HL-60 (cell line): ENCODE results near the gene SLC25A11.

Experiments used
- DNase-seq, 2 experiments: peaks; one replicate each; pipeline ENCODE4 v3.0.0-alpha.2; 2010 to 2020; ENCODE audit warnings: low read depth in 1 of 2, low spot score in 1 of 2
- H3K27ac ChIP-seq: fragments of 250-450 bp; sonication (Bioruptor Pico); replicated peaks from 2 replicates; pipeline ENCODE4 v1.5.1; 2020; ENCODE audit warnings: mild to moderate bottlenecking, moderate library complexity
- H3K27me3 ChIP-seq: fragments of 250-450 bp; sonication (Bioruptor Pico); 2 replicates; pipeline ENCODE4 v1.5.1; 2021; ENCODE audit warnings: mild to moderate bottlenecking, moderate library complexity; ENCODE audit not compliant: insufficient read depth, poor library complexity, severe bottlenecking
- H3K4me3 ChIP-seq: replicated peaks from 2 replicates; pipeline ENCODE4 v1.5.1; 2011; ENCODE audit warnings: mild to moderate bottlenecking, control low read depth, low read length; ENCODE audit not compliant: insufficient read depth
- GABPA ChIP-seq: IDR thresholded peaks from 2 replicates; pipeline ENCODE4 v1.6.1; 2012; ENCODE audit warnings: low read depth
- POLR2AphosphoS5 ChIP-seq: IDR thresholded peaks from 2 replicates; pipeline ENCODE4 v1.6.1; 2012; ENCODE audit warnings: low read depth
- REST ChIP-seq: IDR thresholded peaks from 2 replicates; pipeline ENCODE4 v1.6.1; 2012; ENCODE audit warnings: low read depth; ENCODE audit not compliant: insufficient replicate concordance
- SPI1 ChIP-seq: IDR thresholded peaks from 2 replicates; pipeline ENCODE4 v1.6.1; 2012; ENCODE audit warnings: low read depth, mild to moderate bottlenecking, borderline replicate concordance
- TF ChIP-seq, protein P1 (sequence below): IDR thresholded peaks from one replicate; pipeline ENCODE4 v1.5.1; 2011; ENCODE audit warnings: low read length, control low read depth, inconsistent platforms; ENCODE audit not compliant: insufficient read depth

Gene SLC25A11

GRCh38 chr17:4903051-4903818, 36.6 kb downstream of the SLC25A11 start, which contains the start of gene CHRNE:
CHRNE (minus strand) TSS chr17:4903098; CDS start chr17:4903063, 35 bp downstream.
- peak; percentile 31 to 62 for DNase-seq
- peaks cover 7% of the 10 kb centered on the region for H3K27me3 ChIP-seq

DNA sequence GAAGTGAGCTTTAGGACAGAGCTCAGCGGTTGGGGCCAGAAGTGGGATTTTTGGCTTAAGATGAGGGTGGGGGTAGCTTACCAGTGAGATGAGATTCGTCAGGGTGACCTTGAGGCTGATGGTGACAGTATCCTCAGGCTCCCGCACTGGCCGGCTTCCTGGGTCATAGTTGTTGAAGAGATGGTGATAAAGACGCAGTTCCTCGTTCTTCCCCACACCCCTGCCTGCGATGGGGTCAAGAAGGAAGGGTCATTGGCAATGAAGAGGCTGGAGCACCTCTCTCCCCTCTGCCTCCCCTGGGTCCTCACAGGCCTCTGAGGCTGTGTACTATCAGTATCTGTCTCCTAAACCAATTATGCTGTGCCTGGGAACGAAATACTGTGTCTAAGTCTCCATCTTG, 37.3 kb downstream of the SLC25A11 start:
- H3K27me3 ChIP-seq: peaks cover 7% of the 10 kb centered on the region
- no peak overlapping the region for H3K4me3 ChIP-seq
- TF ChIP-seq, protein P1, sequence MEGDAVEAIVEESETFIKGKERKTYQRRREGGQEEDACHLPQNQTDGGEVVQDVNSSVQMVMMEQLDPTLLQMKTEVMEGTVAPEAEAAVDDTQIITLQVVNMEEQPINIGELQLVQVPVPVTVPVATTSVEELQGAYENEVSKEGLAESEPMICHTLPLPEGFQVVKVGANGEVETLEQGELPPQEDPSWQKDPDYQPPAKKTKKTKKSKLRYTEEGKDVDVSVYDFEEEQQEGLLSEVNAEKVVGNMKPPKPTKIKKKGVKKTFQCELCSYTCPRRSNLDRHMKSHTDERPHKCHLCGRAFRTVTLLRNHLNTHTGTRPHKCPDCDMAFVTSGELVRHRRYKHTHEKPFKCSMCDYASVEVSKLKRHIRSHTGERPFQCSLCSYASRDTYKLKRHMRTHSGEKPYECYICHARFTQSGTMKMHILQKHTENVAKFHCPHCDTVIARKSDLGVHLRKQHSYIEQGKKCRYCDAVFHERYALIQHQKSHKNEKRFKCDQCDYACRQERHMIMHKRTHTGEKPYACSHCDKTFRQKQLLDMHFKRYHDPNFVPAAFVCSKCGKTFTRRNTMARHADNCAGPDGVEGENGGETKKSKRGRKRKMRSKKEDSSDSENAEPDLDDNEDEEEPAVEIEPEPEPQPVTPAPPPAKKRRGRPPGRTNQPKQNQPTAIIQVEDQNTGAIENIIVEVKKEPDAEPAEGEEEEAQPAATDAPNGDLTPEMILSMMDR: no peak
- TF ChIP-seq SPI1 (no peak), POLR2AphosphoS5 (no peak), GABPA (no peak), REST (no peak)
- no peak for DNase-seq
- H3K27ac ChIP-seq: no peak overlapping the region

More at GRCh38 chr17:4903051-4903818, 36.6 kb downstream of the SLC25A11 start, which contains the start of gene CHRNE:
- TF ChIP-seq REST (no peak), GABPA (no peak), POLR2AphosphoS5 (no peak)
- TF ChIP-seq, protein P1: peak; percentile 11
- Histone ChIP-seq H3K4me3 (no peak within 1 kb of the TSS), H3K27ac (no peak within 1 kb of the TSS)

DNA sequence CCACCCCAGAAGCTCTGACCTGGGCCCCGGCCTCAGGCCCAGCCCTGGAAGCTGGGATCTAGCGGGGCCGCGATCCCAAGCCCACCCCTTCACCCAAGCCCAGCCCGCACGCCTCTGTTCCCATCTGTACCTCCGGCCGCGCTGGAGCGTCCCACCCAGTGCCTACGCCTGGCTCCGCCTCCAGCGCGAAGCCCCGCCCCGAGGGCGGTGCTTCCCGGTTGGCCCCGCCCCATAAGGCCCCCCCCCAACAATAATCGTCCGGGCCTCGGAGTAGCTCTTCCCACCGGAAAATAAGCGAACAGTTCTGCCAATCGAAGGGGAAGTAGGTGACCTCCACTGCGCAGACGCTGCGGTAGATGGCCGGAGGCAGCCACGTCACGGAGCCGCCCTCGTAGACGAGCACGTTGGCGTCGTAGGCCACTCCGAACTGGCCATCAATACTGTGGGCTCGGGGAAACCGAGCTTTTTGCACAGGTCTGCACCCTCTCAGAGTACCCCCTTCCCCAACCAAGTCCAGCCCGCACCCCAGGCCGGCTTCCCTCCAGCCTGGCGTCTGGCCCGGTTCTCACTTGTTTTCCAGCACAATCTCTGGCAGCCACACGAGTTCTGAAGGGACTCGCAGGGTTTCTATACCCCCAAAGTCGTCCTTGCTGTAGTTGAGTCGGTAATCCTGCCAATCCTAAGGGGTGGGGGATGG, 38.0 kb downstream of the SLC25A11 start:
- Histone ChIP-seq H3K27me3 (peaks cover 7% of the 10 kb centered on the region), H3K27ac (no peak overlapping the region), H3K4me3 (no peak overlapping the region)
- TF ChIP-seq POLR2AphosphoS5: no peak
- TF ChIP-seq, protein P1: no peak
- no peak for TF ChIP-seq REST
- TF ChIP-seq GABPA: no peak
- TF ChIP-seq SPI1: no peak
- DNase-seq: peak; percentile 28 to 53
